SK-N-SH (cell line): ENCODE data around the gene FOXO4. TPM values are rescaled to one million over a fixed set of nuclear protein-coding genes. Genes with fewer than 3 reads are reported as not detected.

ENCODE experiments used
- CTCF ChIA-PET: fragments of 300-600, 350-600 bp; formaldehyde crosslinking; extraction: SDS; loops from one replicate; lab custom pipeline; 2021; lab: Yijun Ruan, JAX
- POLR2A ChIA-PET: fragments of 350-600 bp; sonication (Branson Sonifier 250); formaldehyde crosslinking; extraction: SDS; loops from one replicate; lab custom pipeline; 2020; ENCODE audit warnings: antibody characterized with exemption, inconsistent platforms; lab: Yijun Ruan, JAX
- DNase-seq: peaks from one replicate; pipeline ENCODE4 v3.0.0; 2012
- H2AFZ ChIP-seq: fragments of 200-600 bp; sonication (generic); 2 replicates; pipeline ENCODE4 v1.8.1; 2016; ENCODE audit warnings: antibody characterized with exemption, mild to moderate bottlenecking, low read depth
- H3F3A ChIP-seq: fragments of 200-600 bp; sonication (generic); replicated peaks from 2 replicates; pipeline ENCODE3; 2016; ENCODE audit warnings: antibody characterized with exemption, mild to moderate bottlenecking; ENCODE audit not compliant: insufficient read depth
- H3K27ac ChIP-seq, 2 experiments: fragments of 200-500 bp in 1 of 2; fragments of 200-600 bp in 1 of 2; sonication (Bioruptor generic) in 1 of 2; sonication (generic), shearing (Covaris generic) in 1 of 2; 2 replicates each; pipeline versions ENCODE4 v1.5.1 to v1.6.1; 2014 to 2016; ENCODE audit warnings: low read depth in 2 of 2, inconsistent platforms in 1 of 2, low read length in 1 of 2, mild to moderate bottlenecking in 1 of 2, mixed read lengths in 1 of 2
- H3K27me3 ChIP-seq: fragments of 200-600 bp; sonication (generic), shearing (Covaris generic); 2 replicates; pipeline ENCODE4 v1.6.1; 2016; ENCODE audit warnings: mixed run types; ENCODE audit not compliant: insufficient read depth
- H3K36me3 ChIP-seq, 2 experiments: fragments of 200-500 bp in 1 of 2; fragments of 200-600 bp in 1 of 2; sonication (Bioruptor generic) in 1 of 2; sonication (generic) in 1 of 2; replicated peaks in 1 of 2; 2 replicates each; pipeline versions ENCODE3 to v1.5.1; 2014 to 2016; ENCODE audit warnings: low read length in 1 of 2, mild to moderate bottlenecking in 1 of 2; ENCODE audit not compliant: insufficient read depth in 2 of 2, control insufficient read depth in 1 of 2
- H3K4me1 ChIP-seq, 2 experiments: fragments of 200-500 bp in 1 of 2; fragments of 200-600 bp in 1 of 2; sonication (Bioruptor generic) in 1 of 2; sonication (generic), shearing (Covaris generic) in 1 of 2; 2 replicates each; pipeline versions ENCODE4 v1.5.1 to v1.6.1; 2014 to 2016; ENCODE audit warnings: low read depth in 1 of 2, low read length in 1 of 2, mixed run types in 1 of 2; ENCODE audit not compliant: insufficient read depth in 2 of 2, control insufficient read depth in 1 of 2
- H3K4me2 ChIP-seq: fragments of 200-600 bp; sonication (generic), shearing (Covaris generic); 2 replicates; pipeline ENCODE4 v1.6.1; 2017; ENCODE audit warnings: mixed run types
- H3K4me3 ChIP-seq, 2 experiments: fragments of 200-500 bp in 1 of 2; fragments of 200-600 bp in 1 of 2; sonication (Bioruptor generic) in 1 of 2; sonication (generic), shearing (Covaris generic) in 1 of 2; 2 replicates each; pipeline versions ENCODE4 v1.5.1 to v1.8.1; 2014 to 2016; ENCODE audit warnings: low read depth in 2 of 2, inconsistent platforms in 1 of 2, low read length in 1 of 2, mild to moderate bottlenecking in 1 of 2, mixed read lengths in 1 of 2, moderate library complexity in 1 of 2
- H3K79me2 ChIP-seq: fragments of 200-600 bp; sonication (generic); 2 replicates; pipeline ENCODE4 v1.8.1; 2017; ENCODE audit warnings: mild to moderate bottlenecking; ENCODE audit not compliant: insufficient read depth
- H3K9ac ChIP-seq: fragments of 200-600 bp; sonication (generic); 2 replicates; pipeline ENCODE4 v1.6.1; 2017; ENCODE audit warnings: mixed run types
- H3K9me2 ChIP-seq: fragments of 200-600 bp; sonication (generic); 2 replicates; pipeline ENCODE4 v1.6.1; 2017; ENCODE audit warnings: mixed run types
- H3K9me3 ChIP-seq: fragments of 200-600 bp; sonication (generic); 2 replicates; pipeline ENCODE4 v1.6.1; 2017; ENCODE audit warnings: mixed run types, mild to moderate bottlenecking, moderate library complexity
- H4K20me1 ChIP-seq: fragments of 200-600 bp; sonication (generic); 2 replicates; pipeline ENCODE4 v1.6.1; 2017; ENCODE audit warnings: mild to moderate bottlenecking, mixed run types; ENCODE audit not compliant: insufficient read depth
- EZH2phosphoT487 ChIP-seq: fragments of 200-600 bp; sonication (generic); IDR thresholded peaks from 2 replicates; pipeline ENCODE4 v1.6.1; 2017; ENCODE audit warnings: low read depth, mixed run types, mild to moderate bottlenecking, antibody characterized with exemption, moderate library complexity, borderline replicate concordance
- FOXM1 ChIP-seq: IDR thresholded peaks from 2 replicates; pipeline ENCODE4 v1.4.0; 2012; ENCODE audit warnings: low read depth, mild to moderate bottlenecking
- GABPA ChIP-seq: IDR thresholded peaks from 2 replicates; pipeline ENCODE4 v1.4.0; 2012; ENCODE audit warnings: low read depth, mild to moderate bottlenecking
- REST ChIP-seq: IDR thresholded peaks from 2 replicates; pipeline ENCODE4 v1.6.1; 2012; ENCODE audit warnings: mild to moderate bottlenecking, low read depth, low read length, moderate library complexity
- SMC3 ChIP-seq: IDR thresholded peaks from 2 replicates; pipeline ENCODE4 v1.6.1; 2012; ENCODE audit warnings: low read depth, low read length, improper control_type of control experiment
- YY1 ChIP-seq: IDR thresholded peaks from 2 replicates; pipeline ENCODE4 v1.4.0; 2012; ENCODE audit warnings: low read depth, mild to moderate bottlenecking
- WGBS: methylation state at CpG from one replicate; pipeline ENCODE4 v1.1.6; 2017; ENCODE audit warnings: low lambda C conversion rate; 5-methylcytosine and 5-hydroxymethylcytosine counted together
- polyA plus RNA-seq, 3 experiments: library from polyadenylated mRNA; depleted of rRNA; stranded (reverse); fragments of >200 nt; gene quantifications; 2 replicates each; pipeline ENCODE4 v1.2.3, GENCODE V29; 2012
- TF ChIP-seq, protein P1 (sequence below): IDR thresholded peaks from 2 replicates; pipeline ENCODE4 v1.4.0; 2012; ENCODE audit warnings: low read depth

The FOXO4 gene
- polyA plus RNA-seq, 1 of the 3 experiments (the other 2 are of a cell fraction) = 1.9 TPM

GRCh38 chrX:71052721-71053120 lies 42.9 kb upstream of the FOXO4 start (continued):
- TF ChIP-seq EZH2phosphoT487 = no peak
- TF ChIP-seq SMC3 = no peak
- TF ChIP-seq GABPA = no peak
- TF ChIP-seq FOXM1 = no peak
- no peak for TF ChIP-seq YY1
- no peak for TF ChIP-seq REST

GRCh38 chrX:71053217-71053621 lies 42.4 kb upstream of the FOXO4 start:
- no peak overlapping the region for H3K9ac ChIP-seq
- no peak overlapping the region for H3K27ac ChIP-seq
- no peaks in the 10 kb centered on the region for H3K9me2 ChIP-seq
- no peaks in the 10 kb centered on the region for H4K20me1 ChIP-seq
- no peaks in the 10 kb centered on the region; the same call in 1 of the 2 replicates for H3K79me2 ChIP-seq
- no peak overlapping the region for H3K4me2 ChIP-seq
- TF ChIP-seq, protein P1, sequence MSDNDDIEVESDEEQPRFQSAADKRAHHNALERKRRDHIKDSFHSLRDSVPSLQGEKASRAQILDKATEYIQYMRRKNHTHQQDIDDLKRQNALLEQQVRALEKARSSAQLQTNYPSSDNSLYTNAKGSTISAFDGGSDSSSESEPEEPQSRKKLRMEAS = no peak
- TF ChIP-seq REST = no peak
- no peak for TF ChIP-seq GABPA
- H3F3A ChIP-seq = no peaks in the 10 kb centered on the region
- ChIA-PET POLR2A (no interaction called here), CTCF (no interaction called here)
- H3K4me3 ChIP-seq = no peak overlapping the region
- no peaks in the 10 kb centered on the region for H3K9me3 ChIP-seq
- no peaks in the 10 kb centered on the region; the same call in 1 of the 2 replicates for H3K27me3 ChIP-seq
- H3K36me3 ChIP-seq = peaks cover 0 to 2% of the 10 kb centered on the region in 2 experiments
- no peaks in the 10 kb centered on the region for H3K4me1 ChIP-seq
- 56% methylated on average over 18 of the region's 18 CpGs for WGBS
- no peak for DNase-seq
- no peak overlapping the region for H2AFZ ChIP-seq
